Peyer's patch (tissue), 4 donors: Measurements from ENCODE around the gene JAZF1.

Experiments used
- CTCF ChIP-seq, 6 experiments: fragments of 450-650 bp in 4 of 6; fragments of 200-600 bp in 2 of 6; sonication (generic) in 1 of 6; IDR thresholded peaks; one replicate each; pipeline ENCODE4 v1.5.1; 2017 to 2019; ENCODE audit warnings: antibody characterized with exemption in 6 of 6, mild to moderate bottlenecking in 3 of 6, moderate library complexity in 1 of 6
- POLR2A ChIP-seq, 2 donors: fragments of 450-650 bp; IDR thresholded peaks; one replicate each; pipeline ENCODE4 v1.5.1; 2017; ENCODE audit warnings: antibody characterized with exemption in 2 of 2, mild to moderate bottlenecking in 2 of 2, moderate library complexity in 2 of 2

GRCh38 chr7:28070297-28071055 lies 110.1 kb downstream of the JAZF1 start:
- TF ChIP-seq CTCF (IDR thresholded peaks at IDR 0.05) (no peak), POLR2A (IDR thresholded peaks at IDR 0.05) (no peak)
